CD4-positive, alpha-beta T cell treated with Interleukin-4 for 1 hour (primary cell): ENCODE measurements around the gene FAT3.

ENCODE experiments used
- DNase-seq, 2 donors: peaks; one replicate each; pipeline ENCODE4 v3.0.0-alpha.2; 2020 to 2022

Gene FAT3

DNA sequence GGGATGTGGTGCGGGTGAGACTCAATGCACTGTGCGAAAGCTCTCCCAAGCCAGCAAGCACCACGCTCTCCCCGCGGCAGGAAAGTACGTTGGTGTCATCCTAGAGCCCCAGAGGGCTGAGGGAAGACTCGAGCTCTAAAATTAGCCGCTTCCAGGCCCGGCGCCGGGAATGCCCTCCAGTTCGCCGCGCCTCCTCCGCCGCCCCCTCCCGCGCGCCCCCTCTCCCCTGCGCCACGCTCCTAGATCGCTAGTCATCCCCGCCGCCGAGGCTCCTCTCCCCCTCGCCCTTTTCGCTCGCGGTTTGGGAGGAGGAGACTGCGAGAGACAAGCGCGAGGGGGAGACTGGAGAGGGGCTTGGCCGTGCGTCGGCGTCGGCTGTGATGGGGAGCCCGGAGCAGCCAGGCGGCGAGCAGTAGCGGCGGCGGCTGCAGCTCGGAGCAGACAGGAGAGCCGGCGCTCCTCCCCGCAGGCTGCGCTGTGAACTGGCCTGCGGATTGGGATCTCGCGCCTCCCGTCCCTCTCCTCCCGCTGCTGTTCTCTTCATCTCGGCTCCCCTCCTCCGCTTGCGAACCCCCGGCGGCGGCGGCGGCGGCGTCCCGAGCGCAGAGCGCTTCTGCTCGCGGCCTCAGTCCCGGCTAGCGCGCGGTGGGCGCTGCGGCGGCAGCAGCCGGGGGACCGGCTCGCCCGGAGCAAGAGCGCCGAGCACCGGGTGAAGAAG lies at the start of gene FAT3:
FAT3 (plus strand) TSS at position 412 of the 718 bp plus-strand sequence. CDS start 127,295 bp downstream, outside the sequence.
- no peak for DNase-seq

DNA sequence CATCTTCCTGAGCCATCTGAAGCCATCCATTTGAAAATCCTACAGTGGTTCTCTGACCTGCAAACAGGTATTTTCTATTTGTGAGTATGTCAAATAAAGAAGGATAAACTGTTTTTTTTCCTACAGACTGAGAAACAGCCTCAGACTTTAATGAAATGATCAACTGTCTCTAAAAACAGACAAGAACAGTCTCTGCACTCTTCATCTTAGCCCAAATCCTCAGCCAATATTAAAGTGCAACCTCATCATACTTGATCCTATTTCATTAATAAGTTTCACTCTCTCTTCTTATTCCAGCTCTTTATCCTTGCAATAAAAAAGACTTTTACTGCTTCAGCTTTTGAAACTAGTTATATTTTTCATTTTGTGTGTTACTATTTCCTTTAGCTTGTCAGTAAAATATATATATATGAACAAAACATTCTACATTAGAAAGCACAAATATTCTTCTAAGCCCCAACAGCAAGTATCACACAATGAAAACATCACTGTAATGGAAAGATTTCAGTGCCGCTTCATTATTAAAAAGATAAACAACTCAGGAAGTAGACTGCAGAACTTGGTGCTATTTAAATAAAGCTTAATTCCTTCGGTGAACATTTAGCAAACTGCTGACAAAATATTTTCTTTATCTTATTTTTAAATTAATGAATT lies 45.5 kb upstream of the FAT3 start:
- no peak for DNase-seq

DNA sequence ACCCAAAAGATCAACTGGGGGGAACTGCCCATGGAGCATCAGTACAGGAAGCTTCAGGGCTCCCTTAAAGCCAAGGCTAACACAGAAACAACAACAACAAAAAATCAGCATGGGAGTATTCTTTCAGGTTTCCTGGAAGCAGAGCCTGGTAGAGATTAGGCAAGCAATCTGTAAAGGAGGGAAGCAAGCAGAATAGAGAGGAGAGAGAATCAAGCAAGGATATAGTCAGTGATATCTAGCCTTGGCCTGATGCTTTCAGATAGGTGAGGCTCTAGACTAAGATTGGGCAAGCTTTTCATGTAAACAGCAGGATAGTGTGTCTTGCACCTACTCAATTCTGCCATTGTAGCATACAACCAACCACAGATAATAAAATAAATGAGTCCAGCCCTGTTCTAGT lies 44.4 kb upstream of the FAT3 start:
- no peak for DNase-seq

- no peak for DNase-seq
Measured at GRCh38 chr11:92180664-92181251, 43.9 kb upstream of the FAT3 start.

GRCh38 chr11:92190535-92191206 lies 33.9 kb upstream of the FAT3 start:
- DNase-seq = no peak

DNA sequence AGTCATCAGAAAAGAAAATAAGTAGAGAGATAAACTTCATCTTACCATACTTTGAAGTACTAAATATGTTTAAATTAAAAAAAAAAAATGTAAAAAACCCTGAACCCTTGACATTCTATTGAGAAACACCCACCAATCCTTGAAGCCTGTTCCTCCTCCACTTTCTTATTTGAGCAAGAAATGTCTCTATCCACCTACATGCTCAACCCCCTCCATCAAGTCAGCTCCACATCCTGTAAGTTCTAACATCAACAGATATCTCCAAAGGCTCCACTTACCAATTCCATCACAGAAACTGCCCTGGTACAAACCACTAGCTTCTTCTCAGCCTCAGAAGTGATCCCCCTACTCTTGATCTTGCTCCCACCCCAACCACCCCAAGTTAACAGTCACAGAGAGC lies 32.5 kb upstream of the FAT3 start:
- DNase-seq = no peak

GRCh38 chr11:92198268-92198667 lies 26.4 kb upstream of the FAT3 start:
- no peak for DNase-seq

GRCh38 chr11:92199991-92200390 lies 24.6 kb upstream of the FAT3 start:
- no peak for DNase-seq

DNA sequence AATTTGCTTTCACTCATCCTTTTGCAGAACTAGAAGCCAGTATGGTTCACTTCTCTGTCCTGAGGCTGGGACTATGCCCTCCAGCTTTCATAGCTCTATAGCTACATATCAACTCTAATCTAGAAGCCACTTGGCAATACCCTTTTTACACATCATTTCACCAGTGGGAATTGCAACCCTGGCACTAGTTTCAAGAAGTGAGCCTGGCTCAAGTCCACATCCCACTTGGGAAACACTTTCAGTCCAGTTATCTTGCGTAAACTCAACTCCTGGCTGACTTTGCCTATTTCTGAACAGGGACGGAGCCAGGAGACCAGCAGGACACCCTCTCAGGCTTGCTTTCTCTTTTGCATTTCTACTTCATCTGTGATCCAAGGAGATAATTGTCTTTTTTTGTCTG lies 19.9 kb upstream of the FAT3 start:
- no peak for DNase-seq

DNA sequence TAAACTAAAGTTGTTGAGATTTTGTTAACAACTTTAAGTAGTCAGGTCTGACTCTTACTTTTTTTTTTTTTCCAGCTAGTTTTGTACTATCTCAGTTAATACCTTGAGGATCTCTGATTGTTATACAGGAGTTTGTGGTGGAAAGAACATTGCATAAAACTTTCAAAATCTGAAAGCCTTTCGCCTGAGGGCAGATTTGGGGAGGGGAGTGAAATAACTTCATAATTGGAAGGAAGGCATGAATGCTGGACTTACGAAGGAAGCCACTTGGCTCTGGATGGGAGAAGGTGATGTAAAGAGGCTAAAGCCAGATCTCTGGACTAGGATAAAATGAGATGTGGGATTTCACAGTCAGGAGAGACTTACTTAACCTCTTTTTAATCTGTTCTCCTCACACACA lies 18.2 kb upstream of the FAT3 start:
- DNase-seq = no peak

GRCh38 chr11:92211576-92212167 lies 12.9 kb upstream of the FAT3 start:
- DNase-seq = no peak

- DNase-seq = no peak
Measured at GRCh38 chr11:92212530-92212929, 12.1 kb upstream of the FAT3 start.

DNA sequence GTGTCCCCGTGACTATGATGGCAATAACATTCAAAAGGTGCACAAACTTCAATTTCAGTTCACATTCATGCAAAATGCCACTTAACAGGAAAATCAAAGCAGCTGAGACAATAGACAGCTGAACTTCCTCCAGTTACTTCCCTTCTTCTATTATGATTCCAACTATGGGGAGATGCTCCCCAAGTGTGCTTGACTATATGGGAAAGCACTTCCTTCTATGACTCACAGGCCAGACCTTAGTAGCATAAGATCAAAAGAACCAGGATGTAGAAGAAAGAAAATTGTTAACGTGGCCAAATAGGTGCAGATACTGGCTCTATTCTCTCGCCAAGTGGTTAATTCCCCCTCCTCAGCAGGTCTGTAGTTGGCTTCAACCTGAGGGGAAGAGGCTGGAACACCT lies 7.8 kb upstream of the FAT3 start:
- DNase-seq = no peak

GRCh38 chr11:92219476-92219875 lies 5.1 kb upstream of the FAT3 start:
- no peak for DNase-seq

- no peak for DNase-seq
Measured at GRCh38 chr11:92222701-92223100, 1.9 kb upstream of the FAT3 start.

- no peak for DNase-seq
Measured at GRCh38 chr11:92224054-92224406, 588 bp upstream of the FAT3 start.

DNA sequence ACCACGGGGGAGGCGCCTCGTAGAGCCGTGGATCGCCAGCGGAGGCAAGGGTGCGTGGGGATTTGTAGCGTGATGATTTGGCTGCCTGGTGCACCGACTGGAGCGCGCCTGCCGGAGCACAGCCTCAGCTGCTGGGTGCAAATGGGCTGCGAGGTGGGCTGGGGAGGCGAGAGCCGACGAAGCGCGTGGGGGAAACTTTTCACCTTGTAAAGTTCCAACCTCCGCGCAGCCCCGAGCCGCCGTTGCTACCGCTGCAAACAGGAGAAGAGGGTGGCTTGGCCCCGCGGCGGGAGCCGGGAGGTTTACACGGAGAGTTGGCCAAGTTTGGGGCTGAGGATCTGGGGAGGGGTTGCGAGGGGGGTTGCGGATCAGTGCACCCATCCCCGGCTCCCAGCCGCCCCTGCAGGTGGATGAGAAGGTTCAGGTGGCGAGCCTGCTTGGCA lies 528 bp downstream of the FAT3 start:
- DNase-seq = no peak

GRCh38 chr11:92225568-92226330 lies 1.1 kb downstream of the FAT3 start:
- DNase-seq = no peak

DNA sequence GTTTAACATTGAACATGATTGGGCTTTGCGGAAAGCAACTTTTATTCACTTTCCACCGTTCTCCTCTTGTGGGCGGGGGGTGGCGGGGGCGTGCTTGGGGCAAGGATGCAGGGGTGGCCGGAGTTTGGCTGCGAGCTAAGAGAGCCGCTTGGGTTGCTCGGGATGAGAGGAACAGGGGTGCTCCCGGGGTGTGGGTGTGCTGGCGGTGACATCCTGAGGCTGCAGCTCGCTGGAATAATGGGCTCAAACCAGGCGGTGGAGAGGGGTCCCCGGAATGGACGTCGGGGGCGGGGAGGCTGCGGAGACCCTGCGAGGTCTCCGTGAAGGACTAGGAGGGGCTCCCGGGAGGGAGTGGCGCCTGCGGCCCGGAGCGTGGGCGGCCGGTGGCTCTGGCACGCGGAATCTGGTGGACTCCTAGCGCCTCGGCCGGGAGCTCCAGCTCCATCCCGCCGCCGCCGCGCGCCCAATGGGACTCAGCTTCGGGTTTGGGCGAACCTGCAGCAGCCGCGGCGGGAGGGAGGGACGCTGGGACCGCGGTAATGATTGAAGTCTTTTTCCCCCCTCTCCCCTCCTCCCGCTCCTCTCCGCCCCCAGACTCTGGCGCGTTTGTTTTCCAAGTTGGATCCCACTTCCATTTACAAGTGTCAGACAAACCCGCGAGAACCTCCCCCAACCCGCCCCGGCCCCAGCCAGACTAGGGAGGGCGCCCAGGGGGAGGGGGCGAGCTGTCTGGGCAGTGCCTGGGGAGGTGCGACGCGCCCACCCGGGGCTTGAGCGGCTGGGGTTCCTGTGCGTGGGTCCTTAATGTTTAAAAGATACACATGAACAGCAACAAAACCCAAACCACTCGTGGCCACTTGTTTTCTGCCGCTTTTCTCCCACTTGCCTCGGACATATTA lies 2.0 kb downstream of the FAT3 start:
- no peak for DNase-seq

DNA sequence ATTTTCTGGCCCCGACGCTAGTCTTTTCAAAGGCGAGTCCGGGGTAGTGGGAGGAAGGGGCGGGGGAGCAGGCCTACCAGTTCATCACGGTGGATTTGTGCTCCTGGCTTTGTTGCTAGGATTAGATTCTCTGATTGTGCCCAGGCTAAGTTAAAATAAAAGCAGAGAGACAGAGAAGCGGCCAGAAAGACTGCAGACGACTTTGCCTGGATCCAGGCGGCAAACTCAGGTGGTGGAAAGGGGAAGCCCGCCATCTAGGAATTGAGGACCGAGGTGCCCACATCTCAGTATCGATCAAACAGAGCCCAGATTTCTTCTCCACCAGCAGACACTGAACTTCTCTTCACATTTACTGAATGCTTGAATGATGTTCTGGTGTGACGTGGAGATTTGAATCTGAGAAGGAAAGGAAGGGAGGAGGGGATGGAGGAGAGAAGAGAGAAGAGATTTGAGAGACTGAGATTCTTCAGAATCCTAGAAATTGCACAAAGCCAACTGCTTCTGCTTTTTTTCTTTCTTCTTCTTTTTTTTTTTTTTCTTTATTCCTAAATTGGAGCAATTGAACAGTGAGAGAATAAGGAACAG lies 2.7 kb downstream of the FAT3 start:
- no peak for DNase-seq
